HS-5 (cell line): ENCODE measurements around the gene SPESP1.
"Not testable (repeated sequence)": the region's sequence is repeated elsewhere in the genome, so short reads cannot be mapped to it uniquely, and the experiment has no call there.

Experiments used
- DNase-seq: peaks from one replicate; pipeline ENCODE4 v3.0.0-alpha.2; 2012; ENCODE audit warnings: low read depth

The SPESP1 gene

DNA sequence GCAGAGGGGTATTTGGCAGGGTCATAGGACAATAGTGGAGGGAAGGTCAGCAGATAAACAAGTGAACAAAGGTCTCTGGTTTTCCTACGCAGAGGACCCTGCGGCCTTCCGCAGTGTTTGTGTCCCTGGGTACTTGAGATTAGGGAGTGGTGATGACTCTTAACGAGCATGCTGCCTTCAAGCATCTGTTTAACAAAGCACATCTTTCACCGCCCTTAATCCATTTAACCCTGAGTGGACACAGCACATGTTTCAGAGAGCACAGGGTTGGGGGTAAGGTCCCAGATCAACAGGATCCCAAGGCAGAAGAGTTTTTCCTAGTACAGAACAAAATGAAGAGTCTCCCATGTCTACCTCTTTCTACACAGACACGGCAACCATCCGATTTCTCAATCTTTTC is 33.4 kb downstream of the SPESP1 start:
- not testable (repeated sequence) for DNase-seq

DNA sequence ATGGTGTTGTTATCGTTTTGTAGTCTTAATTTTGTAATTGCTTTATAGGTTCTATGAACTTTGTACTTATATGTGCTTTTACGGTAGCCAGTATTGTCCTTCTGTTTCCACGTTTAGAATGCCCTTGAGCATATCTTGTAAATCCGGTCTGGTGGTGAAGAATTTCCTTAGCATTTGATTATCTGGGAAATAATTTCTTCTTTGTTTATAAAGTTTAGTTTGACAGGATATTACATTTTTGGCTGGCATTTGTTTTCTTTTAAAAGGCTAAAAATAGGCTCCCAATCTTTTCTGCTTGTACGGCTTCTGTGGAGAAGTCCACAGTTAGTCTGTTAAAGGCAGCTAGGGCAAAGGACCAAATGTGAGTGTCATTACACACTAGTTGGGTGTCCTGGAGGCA is 36.7 kb downstream of the SPESP1 start:
- no peak for DNase-seq

DNA sequence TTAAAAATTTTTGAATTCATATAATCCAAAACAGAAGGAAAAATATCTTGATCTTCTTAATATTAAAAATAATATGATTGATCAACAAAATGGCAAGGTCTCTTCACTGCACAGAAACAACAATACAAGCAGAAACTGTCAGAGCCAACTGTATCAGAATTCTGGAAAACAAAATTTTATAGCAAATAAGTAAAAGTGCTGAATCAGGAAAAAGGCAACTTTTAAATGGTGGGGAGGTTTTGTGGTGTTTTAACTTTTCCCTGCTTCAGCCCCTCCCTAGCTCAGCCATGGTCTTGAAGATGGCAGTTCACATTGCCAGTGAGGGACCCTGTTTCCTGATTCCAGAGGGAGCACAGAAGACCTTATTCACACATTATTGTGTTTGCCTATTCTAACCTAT is 37.6 kb downstream of the SPESP1 start:
- DNase-seq, result no peak

DNA sequence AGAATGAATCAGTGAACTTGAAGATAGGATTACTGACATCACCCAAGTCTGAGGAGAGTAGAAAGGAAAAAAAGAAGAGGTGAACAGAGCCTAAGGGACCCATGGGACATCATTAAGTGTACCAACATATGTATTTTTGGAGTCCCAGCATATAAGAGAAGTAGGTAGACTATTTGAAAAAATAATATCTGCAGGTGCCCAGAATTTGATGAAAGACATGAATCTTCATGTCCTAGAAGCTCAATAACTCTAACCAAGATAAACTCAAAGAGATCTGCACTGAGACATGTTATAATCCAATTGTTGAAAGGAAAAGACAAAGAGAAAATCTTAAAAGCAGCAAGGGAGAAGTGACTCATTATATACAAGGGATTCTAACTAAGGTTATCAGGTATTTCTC is 39.0 kb downstream of the SPESP1 start:
- DNase-seq, result no peak

DNA sequence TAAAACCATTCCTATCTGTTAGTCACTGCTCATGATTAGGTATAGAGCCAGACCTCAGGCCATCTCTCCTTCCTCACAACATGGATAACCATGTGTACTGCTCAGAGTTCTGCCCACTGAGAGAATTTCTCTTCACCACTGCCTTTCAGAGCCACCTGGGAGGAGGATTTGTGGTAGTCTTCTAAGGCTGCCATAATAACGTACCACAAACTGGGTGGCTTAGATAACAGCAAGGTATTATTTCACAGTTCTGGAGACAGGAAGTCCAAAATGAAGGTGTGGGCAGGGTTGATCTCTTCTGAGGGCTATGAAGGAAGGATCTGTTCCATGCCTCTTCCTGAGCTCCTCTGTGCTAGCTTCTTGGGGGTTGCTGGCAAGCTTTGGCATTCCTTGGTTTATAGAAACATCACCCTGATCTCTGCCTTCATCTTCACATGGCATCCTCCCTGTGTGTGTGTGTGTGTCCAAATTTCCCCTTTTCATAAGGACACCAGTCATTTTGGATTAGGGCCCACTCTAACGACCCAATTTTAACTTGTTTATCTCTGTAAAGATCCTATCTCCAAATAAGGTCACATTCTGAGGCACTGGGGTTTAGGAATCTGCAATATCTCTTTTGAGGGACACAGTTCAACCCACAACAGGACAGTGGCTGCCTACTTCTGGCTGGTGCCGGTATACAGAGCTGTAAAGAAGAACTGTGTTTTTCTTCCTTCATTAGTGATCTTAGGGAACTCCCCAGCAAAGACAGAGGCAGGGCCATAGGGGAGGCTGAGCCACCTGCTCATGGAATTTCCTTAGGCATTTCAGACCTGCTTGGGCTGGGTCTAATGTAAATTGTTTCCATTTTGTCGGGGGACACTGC is 42.1 kb downstream of the SPESP1 start:
- DNase-seq, result no peak

DNA sequence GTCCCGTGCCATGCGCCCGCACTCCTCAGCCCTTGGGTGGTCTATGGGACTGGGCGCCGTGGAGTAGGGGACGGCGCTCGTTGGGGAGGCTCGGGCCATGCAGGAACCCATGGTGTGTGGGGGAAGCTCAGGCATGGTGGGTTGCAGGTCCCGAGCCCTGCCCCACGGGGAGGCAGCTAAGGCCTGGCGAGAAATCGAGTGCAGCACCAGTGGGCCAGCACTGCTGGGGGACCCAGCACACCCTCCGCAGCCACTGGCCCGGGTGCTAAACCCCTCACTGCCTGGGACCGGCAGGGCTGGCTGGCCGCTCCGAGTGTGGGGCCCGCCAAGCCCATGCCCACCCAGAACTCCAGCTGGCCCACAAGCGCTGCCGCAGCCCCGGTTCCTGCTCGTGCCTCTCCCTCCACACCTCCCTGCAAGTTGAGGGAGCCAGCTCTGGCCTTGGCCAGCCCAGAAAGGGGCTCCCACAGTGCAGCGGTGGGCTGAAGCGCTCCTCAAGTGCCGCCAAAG is 45.4 kb downstream of the SPESP1 start:
- not testable (repeated sequence) for DNase-seq

DNA sequence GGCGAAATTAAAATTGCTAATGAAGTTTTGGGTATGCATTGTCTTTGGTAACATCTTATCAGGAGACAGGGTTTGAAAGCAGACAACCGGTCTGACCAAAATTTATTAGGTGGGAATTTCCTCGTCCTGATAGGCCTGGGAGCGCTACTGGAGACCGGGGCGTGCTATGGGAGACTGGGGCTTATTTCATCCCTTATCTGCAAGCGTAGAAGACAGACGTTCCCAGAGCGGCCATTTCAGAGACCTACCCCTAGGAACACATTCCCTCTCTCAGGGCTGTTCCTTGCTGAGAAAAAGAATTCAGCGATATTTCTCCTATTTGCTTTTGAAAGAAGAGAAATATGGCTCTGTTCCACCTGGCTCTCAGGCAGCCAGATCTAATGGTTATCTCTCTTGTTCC is 47.1 kb downstream of the SPESP1 start:
- DNase-seq, result not testable (repeated sequence)

DNA sequence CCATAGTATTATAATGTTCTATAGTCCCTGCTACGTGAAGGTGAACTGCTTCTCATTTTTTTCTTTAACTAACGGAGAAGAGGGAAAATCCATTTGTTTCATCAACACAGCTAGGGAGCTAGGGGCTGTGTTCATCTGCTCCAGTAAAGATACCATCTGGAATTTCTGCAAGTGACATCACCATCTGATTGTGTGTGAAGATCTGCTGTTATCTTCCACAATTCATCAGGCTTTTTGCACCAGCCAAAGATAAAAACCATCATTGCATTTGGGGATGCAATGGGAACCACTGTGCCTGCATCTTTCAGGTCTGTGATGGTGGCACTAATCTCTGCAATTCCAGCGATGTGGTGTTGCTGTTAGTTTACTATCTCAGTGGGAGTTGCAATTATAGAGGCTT is 48.7 kb downstream of the SPESP1 start:
- no peak for DNase-seq

DNA sequence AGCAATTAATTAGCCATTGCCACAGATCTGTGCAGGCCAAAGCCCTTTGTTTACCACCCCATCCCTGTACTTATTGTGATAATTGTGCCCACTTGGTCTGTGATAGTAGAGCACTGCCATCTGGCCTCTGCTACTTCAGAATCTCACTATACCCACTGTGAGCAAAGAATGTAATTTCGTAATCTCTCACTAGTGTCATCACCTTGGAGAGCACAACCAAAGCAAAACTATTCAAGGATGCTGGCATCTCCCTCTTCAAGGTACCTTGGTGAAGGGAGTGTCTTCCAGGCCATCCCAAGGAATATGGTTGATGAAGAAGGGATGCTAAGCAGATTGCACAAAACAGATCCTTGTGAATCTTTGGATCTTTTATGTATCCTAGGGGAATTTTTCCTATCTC is 49.5 kb downstream of the SPESP1 start:
- no peak for DNase-seq

DNA sequence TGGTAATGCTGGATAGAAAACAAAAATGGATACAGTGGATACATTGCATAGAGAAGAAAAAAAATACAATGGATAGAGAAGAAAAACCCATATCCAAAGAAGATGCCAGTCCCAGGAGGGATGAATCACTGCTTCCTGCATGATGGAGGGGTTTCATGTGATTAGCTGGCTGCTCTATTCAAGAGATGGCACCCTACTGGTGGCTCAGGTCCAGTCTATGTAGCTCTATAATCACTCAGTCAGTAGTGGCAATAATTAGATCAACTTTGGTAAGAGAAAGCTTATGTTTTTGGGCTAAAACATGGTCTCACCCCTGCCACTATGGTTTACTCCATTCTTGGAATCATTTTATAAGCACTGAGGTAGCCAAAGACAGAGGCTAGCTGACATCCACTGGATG is 50.5 kb downstream of the SPESP1 start:
- DNase-seq, result no peak

DNA sequence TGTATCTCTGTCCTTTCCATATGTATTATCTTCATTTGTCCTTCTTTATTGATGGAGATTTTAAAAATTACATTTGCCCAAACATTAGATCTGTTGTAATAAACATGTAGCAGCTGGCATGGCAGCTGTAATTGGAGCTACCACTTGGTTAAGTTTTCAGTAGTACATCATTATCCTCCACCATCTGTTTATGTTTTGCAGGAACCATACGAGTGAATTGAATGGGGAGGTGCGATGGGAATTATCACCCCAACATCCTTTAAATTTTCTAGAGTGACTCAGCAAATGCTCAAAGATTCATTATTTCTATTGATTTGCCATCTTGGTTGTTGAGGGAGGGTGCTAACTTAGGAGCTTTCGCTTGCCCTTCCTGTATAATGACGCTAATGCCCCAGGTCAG is 51.6 kb downstream of the SPESP1 start:
- no peak for DNase-seq

DNA sequence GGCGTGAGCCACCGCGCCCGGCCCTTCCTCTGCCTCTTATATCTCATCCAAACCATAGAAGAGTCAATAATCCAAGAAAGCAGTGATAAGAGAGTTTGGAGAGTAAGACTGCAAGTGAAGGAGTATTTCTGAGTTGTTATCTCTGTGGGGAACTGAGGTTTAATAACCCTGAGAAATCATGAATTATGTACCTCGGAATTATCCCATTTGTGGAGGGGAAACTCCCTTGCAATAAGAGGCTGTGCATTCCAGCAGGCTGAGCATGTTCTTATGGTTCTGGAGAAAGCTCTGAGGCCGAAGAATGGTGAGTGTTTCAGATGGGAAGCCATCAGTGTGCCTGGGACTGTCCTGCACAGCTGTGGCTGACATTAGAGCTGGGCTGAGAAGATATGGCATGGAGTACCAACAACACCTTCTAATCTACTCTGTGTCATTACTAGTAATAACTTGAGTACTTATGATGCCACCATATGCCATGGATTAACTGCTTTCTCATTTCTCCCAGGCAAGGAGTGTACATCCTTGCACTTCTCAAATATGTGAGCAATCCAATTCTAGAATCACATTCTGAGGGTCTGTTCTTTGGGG is 52.7 kb downstream of the SPESP1 start:
- DNase-seq, result no peak

DNA sequence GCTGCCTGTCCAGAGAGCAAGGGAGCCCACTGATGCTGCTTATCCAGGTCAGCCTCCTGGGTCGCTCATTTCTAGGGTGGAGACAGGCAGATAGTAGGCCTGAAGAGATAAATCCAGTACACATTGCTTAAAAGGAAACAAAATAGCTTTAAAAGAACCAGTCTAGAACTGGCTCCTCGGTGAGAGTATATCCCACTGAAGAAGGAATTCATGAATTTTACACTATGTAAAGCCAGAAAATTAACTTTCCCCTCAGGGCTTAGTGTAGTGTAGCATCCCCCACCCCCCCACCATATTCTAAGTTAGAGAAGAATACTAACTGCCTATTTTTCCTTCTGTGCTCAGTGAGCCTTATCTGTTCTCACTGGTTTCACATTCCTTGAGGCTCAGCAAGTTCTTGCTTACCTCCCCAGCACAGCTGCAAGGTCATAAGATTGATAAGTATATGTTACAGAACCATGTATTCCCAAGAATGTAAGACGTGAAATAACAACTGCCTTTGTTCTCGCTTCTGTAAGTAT is 53.7 kb downstream of the SPESP1 start:
- DNase-seq, result no peak

DNA sequence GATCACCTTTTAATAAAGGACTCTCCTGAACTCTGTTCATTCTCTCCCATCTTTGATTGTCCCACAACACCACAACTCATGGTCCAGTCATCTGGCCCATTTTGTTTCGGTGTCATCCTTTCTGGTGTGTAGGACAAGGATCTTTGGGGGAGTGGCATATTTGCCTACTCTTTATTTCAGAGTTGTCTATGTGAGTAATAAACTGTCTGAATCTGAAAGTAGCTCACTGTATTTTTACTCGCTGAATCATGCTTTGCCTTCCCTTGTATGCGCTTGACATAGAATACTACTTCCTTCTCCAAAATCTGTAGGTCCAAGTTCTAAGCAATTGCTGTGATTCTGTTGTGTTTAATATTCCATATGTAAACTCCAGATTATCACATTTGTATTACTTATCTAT is 54.3 kb downstream of the SPESP1 start:
- no peak for DNase-seq

DNA sequence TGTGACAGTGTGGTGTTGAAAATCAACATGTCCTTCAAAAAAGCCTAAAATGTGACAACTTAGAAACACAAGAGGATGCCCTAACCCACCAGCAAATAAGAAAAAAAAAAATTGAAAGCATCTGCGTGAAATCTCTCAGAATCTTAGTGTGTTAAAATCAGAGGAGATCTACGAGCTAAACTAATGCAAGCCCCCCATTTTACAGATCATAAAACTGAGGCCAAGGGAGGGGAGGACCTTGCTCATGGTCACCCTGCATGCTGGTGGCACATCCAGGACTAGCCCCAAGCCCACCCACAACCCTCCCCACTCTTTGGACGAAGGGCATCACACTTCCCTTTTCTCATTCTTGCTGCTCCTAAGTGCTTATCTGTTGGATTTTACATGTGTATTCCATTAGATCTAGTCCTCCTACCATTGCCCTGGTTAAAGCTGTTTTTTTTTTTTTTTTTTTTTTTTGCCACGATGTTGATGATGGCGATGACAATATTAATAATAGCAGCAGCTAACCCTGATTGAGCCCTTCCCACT is 55.1 kb downstream of the SPESP1 start:
- DNase-seq, result no peak

DNA sequence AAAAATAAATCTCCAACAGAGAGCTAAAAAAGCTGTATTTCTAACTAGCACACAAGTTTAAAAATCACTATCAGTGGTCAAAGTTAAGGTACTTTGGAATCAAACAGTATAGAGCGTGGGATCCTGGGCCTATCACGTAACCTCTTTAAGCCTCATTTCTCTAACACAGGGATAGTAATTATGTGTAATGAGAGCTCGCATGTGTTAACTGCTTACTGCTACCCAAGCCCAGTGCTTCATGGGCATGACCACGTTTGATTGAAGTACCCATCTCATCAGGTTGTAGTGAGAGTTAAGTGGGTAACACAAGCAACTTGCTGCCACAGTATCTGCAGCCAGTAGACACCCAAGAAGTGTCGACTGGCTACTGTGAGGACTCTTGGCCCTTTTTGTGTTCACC is 56.0 kb downstream of the SPESP1 start:
- no peak for DNase-seq

DNA sequence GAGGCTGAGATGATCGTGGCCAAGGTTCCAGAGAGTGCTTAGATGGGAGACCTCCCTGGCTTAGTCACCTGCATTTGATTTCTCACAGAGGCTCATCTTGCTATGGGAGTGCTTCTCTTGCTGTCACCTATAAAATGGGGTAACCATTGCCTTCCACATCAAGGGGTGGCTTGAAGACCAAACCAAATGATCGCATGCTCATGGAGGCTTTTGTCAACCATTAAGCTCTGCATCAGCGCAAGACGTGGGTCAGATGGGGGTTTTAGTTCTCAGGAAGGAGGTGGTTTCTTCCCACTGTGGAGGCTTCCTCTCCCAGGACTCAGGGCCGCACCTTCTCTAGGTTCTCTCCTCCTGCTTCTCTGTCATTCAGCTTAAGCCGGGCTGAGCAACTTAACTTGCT is 56.8 kb downstream of the SPESP1 start:
- no peak for DNase-seq

DNA sequence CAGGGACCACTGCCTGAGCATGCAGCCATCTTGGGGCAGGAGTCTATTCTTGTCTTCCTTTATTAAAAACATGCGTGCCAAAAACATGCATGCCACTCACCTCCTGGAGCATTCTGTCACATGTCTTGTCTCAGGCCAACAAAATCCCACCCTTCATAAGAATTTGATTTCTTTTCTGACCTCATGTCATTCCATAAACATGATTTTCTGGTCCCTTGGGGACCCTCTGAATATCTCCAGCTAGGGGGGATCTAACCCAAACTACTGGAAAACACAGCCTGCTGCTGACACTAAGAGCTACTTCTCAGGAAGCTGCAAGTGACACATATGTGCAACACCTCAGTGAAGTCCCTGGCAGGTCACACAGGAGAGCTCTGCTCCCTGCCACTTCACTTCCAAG is 57.4 kb downstream of the SPESP1 start:
- no peak for DNase-seq

DNA sequence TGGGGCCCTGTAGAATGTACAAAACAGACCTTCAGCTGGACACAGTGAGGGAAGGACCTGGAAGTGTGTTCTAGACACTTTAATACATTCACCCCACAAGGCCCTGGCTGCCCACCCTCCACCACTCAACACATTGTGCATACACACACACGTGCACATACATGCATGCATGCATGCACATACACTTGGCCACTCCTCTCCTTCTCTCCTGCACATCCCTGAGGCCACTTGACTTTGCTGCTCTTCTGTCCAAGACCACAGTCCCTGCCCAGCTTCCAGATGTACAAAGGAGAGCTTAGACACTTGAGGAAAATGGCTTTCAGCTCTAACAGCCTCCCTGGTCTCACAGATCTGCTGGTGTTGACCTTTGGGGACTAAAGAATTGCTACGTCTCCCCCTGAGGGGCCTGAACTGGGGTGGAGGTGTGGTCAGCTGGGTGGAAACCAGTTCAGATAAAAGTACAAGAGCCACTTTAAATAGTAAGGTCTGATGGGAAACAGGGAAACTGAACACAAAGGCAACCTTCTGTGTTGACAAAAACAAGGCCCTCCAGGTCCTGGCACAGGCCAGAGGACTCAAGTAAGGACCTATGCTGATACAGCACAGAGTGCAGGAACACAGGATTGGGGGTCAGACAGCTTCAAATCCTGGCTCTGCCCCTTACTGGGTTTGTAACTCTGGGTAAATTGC is 59.4 kb downstream of the SPESP1 start:
- DNase-seq, result no peak

DNA sequence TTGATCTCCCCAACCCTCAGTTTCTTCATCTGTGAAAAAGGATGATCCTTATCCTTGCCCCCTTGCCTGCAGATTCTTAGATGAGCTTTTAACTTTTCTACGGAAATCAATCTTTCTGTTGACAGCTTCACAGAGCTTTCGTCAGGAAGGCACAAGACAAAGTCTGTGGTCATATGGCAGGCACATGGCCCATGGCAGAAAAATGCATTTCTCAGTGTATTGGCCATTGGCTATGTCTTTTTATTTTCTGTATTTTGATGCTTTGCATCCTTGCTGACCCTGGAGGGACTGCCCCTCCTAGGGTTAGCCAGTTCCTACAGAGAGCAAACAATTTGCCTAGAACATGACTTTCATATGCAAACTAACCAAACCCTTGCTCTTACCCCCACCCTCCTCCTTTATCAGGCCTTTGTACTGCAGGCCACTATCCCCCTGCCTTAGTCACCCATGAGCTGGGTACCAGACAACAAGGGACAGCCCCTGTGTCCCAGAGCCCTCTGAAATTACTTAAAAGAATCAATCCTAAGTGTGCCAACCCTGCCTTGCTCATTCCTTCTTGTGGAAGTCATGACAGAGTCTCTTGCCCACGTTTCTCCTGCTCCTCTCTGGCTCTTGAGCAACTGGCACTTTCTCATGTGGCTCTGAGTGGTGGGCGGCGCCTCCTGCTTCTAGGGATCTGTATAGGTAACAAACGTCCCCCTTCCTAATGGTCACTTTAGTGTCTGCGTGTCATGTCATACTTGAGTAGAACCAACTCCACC is 60.1 kb downstream of the SPESP1 start:
- no peak for DNase-seq

DNA sequence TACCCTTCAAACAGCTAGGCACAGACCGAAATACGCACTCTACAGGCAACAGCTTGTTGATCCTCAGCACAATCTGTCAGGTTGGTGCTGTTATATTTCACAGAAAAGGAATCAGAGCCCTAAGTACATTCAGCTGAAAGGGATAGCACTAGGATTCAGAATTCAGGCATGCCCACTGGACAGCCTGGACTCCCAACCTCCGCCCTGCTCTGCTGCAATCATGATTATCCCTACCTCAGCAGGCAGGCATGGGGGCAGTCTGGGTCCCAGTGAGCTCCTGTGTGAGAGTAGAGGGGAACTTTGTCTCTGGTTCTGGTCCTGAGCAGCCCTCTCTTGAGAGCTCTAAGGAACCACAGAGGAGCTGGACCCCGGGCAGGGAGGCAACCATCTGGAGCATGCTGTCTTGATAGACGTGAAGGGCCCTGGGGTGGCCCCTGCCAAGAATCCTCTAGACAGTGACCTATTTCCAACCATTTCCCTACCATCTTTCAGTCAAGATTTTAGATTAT is 60.7 kb downstream of the SPESP1 start:
- DNase-seq, result no peak

DNA sequence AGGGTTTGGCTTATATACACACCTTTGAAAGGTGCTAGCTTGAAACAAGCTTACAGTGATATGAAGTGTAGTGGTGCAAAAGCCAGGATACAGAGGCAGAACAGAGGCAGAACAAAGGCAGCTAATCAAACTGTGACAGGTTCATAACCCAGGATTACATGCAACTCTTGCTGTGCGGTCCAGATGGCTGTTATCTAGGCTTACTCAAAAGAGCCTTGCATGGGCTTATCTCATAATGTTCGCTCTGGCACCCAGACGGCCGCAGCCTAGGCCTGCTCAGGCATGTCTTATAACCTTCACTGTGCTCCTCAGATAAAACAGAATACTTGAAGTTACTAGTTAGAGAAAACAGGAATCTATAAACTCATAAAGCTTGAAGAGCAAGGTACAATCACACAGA is 61.4 kb downstream of the SPESP1 start:
- no peak for DNase-seq
